HEK293 (cell line): Measurements from ENCODE around the gene VSTM2B.

Source experiments
- IKZF3 ChIP-seq: fragments of 450-650 bp; IDR thresholded peaks from 2 replicates; pipeline ENCODE4 v1.5.0; 2018; ENCODE audit warnings: missing biosample characterization, mild to moderate bottlenecking, missing genetic modification characterization, moderate library complexity
- KLF7 ChIP-seq: fragments of 450-650 bp; formaldehyde crosslinking; IDR thresholded peaks from 2 replicates; pipeline ENCODE4 v1.5.1; 2016; ENCODE audit warnings: missing biosample characterization, missing genetic modification characterization, borderline replicate concordance
- SCRT1 ChIP-seq: fragments of 450-650 bp; formaldehyde crosslinking; IDR thresholded peaks from 2 replicates; pipeline ENCODE4 v1.5.1; 2016; ENCODE audit warnings: missing biosample characterization, missing genetic modification characterization, borderline replicate concordance
- SP3 ChIP-seq: fragments of 450-650 bp; formaldehyde crosslinking; IDR thresholded peaks from 2 replicates; pipeline ENCODE4 v1.5.1; 2016; ENCODE audit warnings: missing biosample characterization, missing genetic modification characterization
- ZFP69B ChIP-seq: fragments of 450-650 bp; formaldehyde crosslinking; IDR thresholded peaks from 2 replicates; pipeline ENCODE4 v1.5.1; 2016; ENCODE audit warnings: missing biosample characterization, missing genetic modification characterization
- ZNF140 ChIP-seq: fragments of 450-650 bp; formaldehyde crosslinking; IDR thresholded peaks from 2 replicates; pipeline ENCODE4 v1.5.1; 2016; ENCODE audit warnings: missing biosample characterization, missing genetic modification characterization
- ZNF175 ChIP-seq: fragments of 450-650 bp; formaldehyde crosslinking; IDR thresholded peaks from 2 replicates; pipeline ENCODE4 v1.5.1; 2016; ENCODE audit warnings: missing biosample characterization, missing genetic modification characterization
- ZNF19 ChIP-seq: fragments of 450-650 bp; formaldehyde crosslinking; IDR thresholded peaks from 2 replicates; pipeline ENCODE4; 2016; ENCODE audit warnings: missing biosample characterization, missing genetic modification characterization, low read depth
- ZNF24 ChIP-seq: fragments of 450-650 bp; formaldehyde crosslinking; IDR thresholded peaks from 2 replicates; pipeline ENCODE4 v1.5.1; 2016; ENCODE audit warnings: missing biosample characterization, missing genetic modification characterization
- ZNF324 ChIP-seq: fragments of 450-650 bp; formaldehyde crosslinking; IDR thresholded peaks from 2 replicates; pipeline ENCODE4 v1.5.1; 2016; ENCODE audit warnings: missing biosample characterization, missing genetic modification characterization
- ZNF350 ChIP-seq: fragments of 450-650 bp; formaldehyde crosslinking; IDR thresholded peaks from 2 replicates; pipeline ENCODE4 v1.5.0; 2017; ENCODE audit warnings: missing biosample characterization, mild to moderate bottlenecking, missing genetic modification characterization
- ZNF37A ChIP-seq: fragments of 450-650 bp; IDR thresholded peaks from 2 replicates; pipeline ENCODE4 v1.5.1; 2018; ENCODE audit warnings: missing biosample characterization, missing genetic modification characterization
- ZNF404 ChIP-seq: fragments of 450-650 bp; formaldehyde crosslinking; IDR thresholded peaks from 2 replicates; pipeline ENCODE4 v1.5.1; 2017; ENCODE audit warnings: missing biosample characterization, missing genetic modification characterization
- ZNF416 ChIP-seq: fragments of 450-650 bp; formaldehyde crosslinking; IDR thresholded peaks from 2 replicates; pipeline ENCODE4 v1.5.1; 2016; ENCODE audit warnings: missing biosample characterization, missing genetic modification characterization
- ZNF473 ChIP-seq: fragments of 450-650 bp; formaldehyde crosslinking; IDR thresholded peaks from 2 replicates; pipeline ENCODE4 v1.5.1; 2017; ENCODE audit warnings: missing biosample characterization, missing genetic modification characterization
- ZNF548 ChIP-seq: fragments of 450-650 bp; formaldehyde crosslinking; IDR thresholded peaks from 2 replicates; pipeline ENCODE4 v1.5.1; 2016; ENCODE audit warnings: missing biosample characterization, missing genetic modification characterization
- ZNF621 ChIP-seq: fragments of 450-650 bp; formaldehyde crosslinking; IDR thresholded peaks from 2 replicates; pipeline ENCODE4 v1.5.1; 2017; ENCODE audit warnings: missing biosample characterization, missing genetic modification characterization
- ZNF624 ChIP-seq: fragments of 450-650 bp; formaldehyde crosslinking; IDR thresholded peaks from 2 replicates; pipeline ENCODE4 v1.5.1; 2017; ENCODE audit warnings: missing biosample characterization, missing genetic modification characterization
- ZNF664 ChIP-seq: fragments of 450-650 bp; formaldehyde crosslinking; IDR thresholded peaks from 2 replicates; pipeline ENCODE4 v1.5.1; 2016; ENCODE audit warnings: missing biosample characterization, missing genetic modification characterization
- ZNF677 ChIP-seq: fragments of 450-650 bp; IDR thresholded peaks from 2 replicates; pipeline ENCODE4 v1.5.0; 2018; ENCODE audit warnings: missing biosample characterization, mild to moderate bottlenecking, missing genetic modification characterization, moderate library complexity
- TF ChIP-seq, protein P1 (sequence below): fragments of 450-650 bp; formaldehyde crosslinking; IDR thresholded peaks from 2 replicates; pipeline ENCODE4 v1.5.1; 2016; ENCODE audit warnings: missing biosample characterization, missing genetic modification characterization
- TF ChIP-seq, protein P2 (sequence below): fragments of 450-650 bp; formaldehyde crosslinking; optimal IDR thresholded peaks from 2 replicates; pipeline ENCODE3; 2016; ENCODE audit warnings: missing biosample characterization, mild to moderate bottlenecking, missing genetic modification characterization
- TF ChIP-seq, protein P3 (sequence below): fragments of 450-650 bp; IDR thresholded peaks from 2 replicates; pipeline ENCODE4 v1.5.1; 2018; ENCODE audit warnings: missing biosample characterization, mild to moderate bottlenecking, missing genetic modification characterization
- TF ChIP-seq, protein P4 (sequence below): fragments of 450-650 bp; formaldehyde crosslinking; IDR thresholded peaks from 2 replicates; pipeline ENCODE4 v1.5.1; 2017; ENCODE audit warnings: missing biosample characterization, missing genetic modification characterization
- TF ChIP-seq, protein P5 (sequence below): fragments of 450-650 bp; formaldehyde crosslinking; IDR thresholded peaks from 2 replicates; pipeline ENCODE4 v1.5.1; 2016; ENCODE audit warnings: missing biosample characterization, missing genetic modification characterization
- TF ChIP-seq, protein P6 (sequence below): fragments of 450-650 bp; formaldehyde crosslinking; IDR thresholded peaks from 2 replicates; pipeline ENCODE4; 2016; ENCODE audit warnings: missing biosample characterization, missing genetic modification characterization
- TF ChIP-seq, protein P7 (sequence below): sonication (generic); formaldehyde crosslinking; IDR thresholded peaks from 2 replicates; pipeline ENCODE4 v1.8.1; 2022; ENCODE audit warnings: mild to moderate bottlenecking, moderate library complexity, missing genetic modification reagents

Gene VSTM2B

DNA sequence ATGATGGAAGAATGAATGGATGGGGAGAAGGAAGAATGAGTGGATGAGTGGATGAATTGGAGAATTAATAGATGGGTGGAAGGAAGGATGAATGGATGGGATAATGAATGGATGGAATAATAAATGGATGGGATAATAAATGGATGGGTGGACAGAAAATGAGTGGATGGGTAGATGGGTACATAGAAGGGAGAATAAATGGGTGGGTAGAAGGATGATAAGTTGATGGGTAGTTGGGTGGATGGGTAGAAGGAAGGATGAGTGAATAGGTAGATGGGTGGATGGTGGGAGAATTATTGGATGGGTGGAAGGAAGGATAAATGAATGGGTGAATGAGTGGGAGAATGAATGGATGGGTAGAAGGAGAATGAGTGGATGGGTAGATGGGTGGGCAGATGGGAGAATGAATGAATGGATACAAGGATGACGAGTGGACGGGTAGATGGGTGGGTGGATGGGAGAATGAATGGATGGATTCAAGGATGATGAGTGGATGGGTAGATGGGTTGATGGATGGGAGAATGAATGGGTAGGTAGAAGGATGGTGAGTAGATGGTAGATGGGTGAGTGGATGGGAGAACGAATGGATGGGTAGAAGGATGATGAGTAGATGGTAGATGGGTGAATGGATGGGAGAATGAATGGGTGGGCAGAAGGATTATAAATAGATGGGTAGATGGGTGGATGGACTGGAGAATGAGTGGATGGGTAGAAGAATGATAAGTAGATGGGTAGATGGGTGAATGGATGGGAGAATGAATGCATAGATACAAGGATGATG, 15.9 kb downstream of the VSTM2B start (continued):
- TF ChIP-seq SCRT1 (tag by site-specific recombination) (no peak), SP3 (tag by site-specific recombination) (no peak), ZNF677 (tag by site-specific recombination) (no peak), ZNF175 (no peak), ZNF140 (tag by site-specific recombination) (no peak), ZNF24 (tag by site-specific recombination) (no peak), ZNF404 (tag by site-specific recombination) (no peak), IKZF3 (no peak), ZNF473 (tag by site-specific recombination) (no peak), ZNF324 (tag by site-specific recombination) (no peak), ZFP69B (tag by site-specific recombination) (no peak), ZNF350 (tag by site-specific recombination) (no peak), ZNF621 (tag by site-specific recombination) (0 out of 2 replicates have a peak, but pooled peaks have one; percentile 6), ZNF624 (tag by site-specific recombination) (no peak), ZNF37A (tag by site-specific recombination) (no peak), ZNF548 (tag by site-specific recombination) (no peak), ZNF416 (no peak), ZNF664 (tag by site-specific recombination) (no peak), ZNF19 (tag by site-specific recombination) (no peak), KLF7 (tag by site-specific recombination) (no peak)
- TF ChIP-seq, protein P1, sequence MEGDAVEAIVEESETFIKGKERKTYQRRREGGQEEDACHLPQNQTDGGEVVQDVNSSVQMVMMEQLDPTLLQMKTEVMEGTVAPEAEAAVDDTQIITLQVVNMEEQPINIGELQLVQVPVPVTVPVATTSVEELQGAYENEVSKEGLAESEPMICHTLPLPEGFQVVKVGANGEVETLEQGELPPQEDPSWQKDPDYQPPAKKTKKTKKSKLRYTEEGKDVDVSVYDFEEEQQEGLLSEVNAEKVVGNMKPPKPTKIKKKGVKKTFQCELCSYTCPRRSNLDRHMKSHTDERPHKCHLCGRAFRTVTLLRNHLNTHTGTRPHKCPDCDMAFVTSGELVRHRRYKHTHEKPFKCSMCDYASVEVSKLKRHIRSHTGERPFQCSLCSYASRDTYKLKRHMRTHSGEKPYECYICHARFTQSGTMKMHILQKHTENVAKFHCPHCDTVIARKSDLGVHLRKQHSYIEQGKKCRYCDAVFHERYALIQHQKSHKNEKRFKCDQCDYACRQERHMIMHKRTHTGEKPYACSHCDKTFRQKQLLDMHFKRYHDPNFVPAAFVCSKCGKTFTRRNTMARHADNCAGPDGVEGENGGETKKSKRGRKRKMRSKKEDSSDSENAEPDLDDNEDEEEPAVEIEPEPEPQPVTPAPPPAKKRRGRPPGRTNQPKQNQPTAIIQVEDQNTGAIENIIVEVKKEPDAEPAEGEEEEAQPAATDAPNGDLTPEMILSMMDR = no peak
- TF ChIP-seq, protein P2, sequence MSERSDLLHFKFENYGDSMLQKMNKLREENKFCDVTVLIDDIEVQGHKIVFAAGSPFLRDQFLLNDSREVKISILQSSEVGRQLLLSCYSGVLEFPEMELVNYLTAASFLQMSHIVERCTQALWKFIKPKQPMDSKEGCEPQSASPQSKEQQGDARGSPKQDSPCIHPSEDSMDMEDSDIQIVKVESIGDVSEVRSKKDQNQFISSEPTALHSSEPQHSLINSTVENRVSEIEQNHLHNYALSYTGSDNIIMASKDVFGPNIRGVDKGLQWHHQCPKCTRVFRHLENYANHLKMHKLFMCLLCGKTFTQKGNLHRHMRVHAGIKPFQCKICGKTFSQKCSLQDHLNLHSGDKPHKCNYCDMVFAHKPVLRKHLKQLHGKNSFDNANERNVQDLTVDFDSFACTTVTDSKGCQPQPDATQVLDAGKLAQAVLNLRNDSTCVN (tag by site-specific recombination) = peak; percentile 14
- TF ChIP-seq, protein P3, sequence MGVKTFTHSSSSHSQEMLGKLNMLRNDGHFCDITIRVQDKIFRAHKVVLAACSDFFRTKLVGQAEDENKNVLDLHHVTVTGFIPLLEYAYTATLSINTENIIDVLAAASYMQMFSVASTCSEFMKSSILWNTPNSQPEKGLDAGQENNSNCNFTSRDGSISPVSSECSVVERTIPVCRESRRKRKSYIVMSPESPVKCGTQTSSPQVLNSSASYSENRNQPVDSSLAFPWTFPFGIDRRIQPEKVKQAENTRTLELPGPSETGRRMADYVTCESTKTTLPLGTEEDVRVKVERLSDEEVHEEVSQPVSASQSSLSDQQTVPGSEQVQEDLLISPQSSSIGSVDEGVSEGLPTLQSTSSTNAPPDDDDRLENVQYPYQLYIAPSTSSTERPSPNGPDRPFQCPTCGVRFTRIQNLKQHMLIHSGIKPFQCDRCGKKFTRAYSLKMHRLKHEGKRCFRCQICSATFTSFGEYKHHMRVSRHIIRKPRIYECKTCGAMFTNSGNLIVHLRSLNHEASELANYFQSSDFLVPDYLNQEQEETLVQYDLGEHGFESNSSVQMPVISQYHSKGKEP = no peak
- TF ChIP-seq, protein P4, sequence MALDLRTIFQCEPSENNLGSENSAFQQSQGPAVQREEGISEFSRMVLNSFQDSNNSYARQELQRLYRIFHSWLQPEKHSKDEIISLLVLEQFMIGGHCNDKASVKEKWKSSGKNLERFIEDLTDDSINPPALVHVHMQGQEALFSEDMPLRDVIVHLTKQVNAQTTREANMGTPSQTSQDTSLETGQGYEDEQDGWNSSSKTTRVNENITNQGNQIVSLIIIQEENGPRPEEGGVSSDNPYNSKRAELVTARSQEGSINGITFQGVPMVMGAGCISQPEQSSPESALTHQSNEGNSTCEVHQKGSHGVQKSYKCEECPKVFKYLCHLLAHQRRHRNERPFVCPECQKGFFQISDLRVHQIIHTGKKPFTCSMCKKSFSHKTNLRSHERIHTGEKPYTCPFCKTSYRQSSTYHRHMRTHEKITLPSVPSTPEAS (tag by site-specific recombination) = no peak
- TF ChIP-seq, protein P5, sequence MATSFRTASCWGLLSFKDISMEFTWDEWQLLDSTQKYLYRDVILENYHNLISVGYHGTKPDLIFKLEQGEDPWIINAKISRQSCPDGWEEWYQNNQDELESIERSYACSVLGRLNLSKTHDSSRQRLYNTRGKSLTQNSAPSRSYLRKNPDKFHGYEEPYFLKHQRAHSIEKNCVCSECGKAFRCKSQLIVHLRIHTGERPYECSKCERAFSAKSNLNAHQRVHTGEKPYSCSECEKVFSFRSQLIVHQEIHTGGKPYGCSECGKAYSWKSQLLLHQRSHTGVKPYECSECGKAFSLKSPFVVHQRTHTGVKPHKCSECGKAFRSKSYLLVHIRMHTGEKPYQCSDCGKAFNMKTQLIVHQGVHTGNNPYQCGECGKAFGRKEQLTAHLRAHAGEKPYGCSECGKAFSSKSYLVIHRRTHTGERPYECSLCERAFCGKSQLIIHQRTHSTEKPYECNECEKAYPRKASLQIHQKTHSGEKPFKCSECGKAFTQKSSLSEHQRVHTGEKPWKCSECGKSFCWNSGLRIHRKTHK (tag by site-specific recombination) = no peak
- TF ChIP-seq, protein P6, sequence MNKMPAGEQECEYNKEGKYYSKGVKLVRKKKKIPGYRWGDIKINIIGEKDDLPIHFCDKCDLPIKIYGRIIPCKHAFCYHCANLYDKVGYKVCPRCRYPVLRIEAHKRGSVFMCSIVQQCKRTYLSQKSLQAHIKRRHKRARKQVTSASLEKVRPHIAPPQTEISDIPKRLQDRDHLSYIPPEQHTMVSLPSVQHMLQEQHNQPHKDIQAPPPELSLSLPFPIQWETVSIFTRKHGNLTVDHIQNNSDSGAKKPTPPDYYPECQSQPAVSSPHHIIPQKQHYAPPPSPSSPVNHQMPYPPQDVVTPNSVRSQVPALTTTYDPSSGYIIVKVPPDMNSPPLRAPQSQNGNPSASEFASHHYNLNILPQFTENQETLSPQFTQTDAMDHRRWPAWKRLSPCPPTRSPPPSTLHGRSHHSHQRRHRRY (tag by site-specific recombination) = no peak
- TF ChIP-seq, protein P7, sequence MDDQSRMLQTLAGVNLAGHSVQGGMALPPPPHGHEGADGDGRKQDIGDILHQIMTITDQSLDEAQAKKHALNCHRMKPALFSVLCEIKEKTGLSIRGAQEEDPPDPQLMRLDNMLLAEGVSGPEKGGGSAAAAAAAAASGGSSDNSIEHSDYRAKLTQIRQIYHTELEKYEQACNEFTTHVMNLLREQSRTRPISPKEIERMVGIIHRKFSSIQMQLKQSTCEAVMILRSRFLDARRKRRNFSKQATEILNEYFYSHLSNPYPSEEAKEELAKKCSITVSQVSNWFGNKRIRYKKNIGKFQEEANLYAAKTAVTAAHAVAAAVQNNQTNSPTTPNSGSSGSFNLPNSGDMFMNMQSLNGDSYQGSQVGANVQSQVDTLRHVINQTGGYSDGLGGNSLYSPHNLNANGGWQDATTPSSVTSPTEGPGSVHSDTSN (CRISPR knock-in tag) = no peak
